NCI-H524 (cell line): Measurements from ENCODE around the gene CIROP.

ENCODE experiments used
- DNase-seq, 2 experiments: peaks; one replicate each; lab custom pipeline; 2025; lab: John Stamatoyannopoulos, UW

Gene CIROP

GRCh38 chr14:23104591-23105347 is at the start of gene CIROP:
Gene CIROP, minus strand, starts transcription at chr14:23104989. Its CDS starts 69 bp downstream, at chr14:23104920.
- DNase-seq, result no peak

- peak in 1 of 2 experiments; percentile 23 for DNase-seq
Observed at GRCh38 chr14:23153851-23154796, 49.3 kb upstream of the CIROP start.

- DNase-seq, result no peak
Observed at GRCh38 chr14:23151342-23151741, 46.6 kb upstream of the CIROP start.

GRCh38 chr14:23149745-23150144 is 45.0 kb upstream of the CIROP start:
- no peak for DNase-seq

GRCh38 chr14:23148591-23149249 is 43.9 kb upstream of the CIROP start:
- no peak for DNase-seq

- no peak for DNase-seq
Observed at GRCh38 chr14:23147676-23148075, 42.9 kb upstream of the CIROP start.

- no peak for DNase-seq
Observed at GRCh38 chr14:23146980-23147379, 42.2 kb upstream of the CIROP start.

GRCh38 chr14:23146351-23146910 is 41.6 kb upstream of the CIROP start:
- DNase-seq, result no peak

GRCh38 chr14:23145794-23146350 is 41.1 kb upstream of the CIROP start:
- no peak for DNase-seq

GRCh38 chr14:23143911-23144310 is 39.1 kb upstream of the CIROP start:
- no peak for DNase-seq

GRCh38 chr14:23142826-23143225 is 38.0 kb upstream of the CIROP start:
- DNase-seq, result no peak

- no peak for DNase-seq
Observed at GRCh38 chr14:23141706-23142444, 37.1 kb upstream of the CIROP start.

- no peak for DNase-seq
Observed at GRCh38 chr14:23140371-23140770, 35.6 kb upstream of the CIROP start.

- DNase-seq, result no peak
Observed at GRCh38 chr14:23139874-23140273, 35.1 kb upstream of the CIROP start.

- no peak for DNase-seq
Observed at GRCh38 chr14:23137813-23138535, 33.2 kb upstream of the CIROP start.

GRCh38 chr14:23137192-23137812 is 32.5 kb upstream of the CIROP start:
- no peak for DNase-seq

GRCh38 chr14:23136566-23137133 is 31.9 kb upstream of the CIROP start:
- DNase-seq, result no peak

- no peak for DNase-seq
Observed at GRCh38 chr14:23132970-23133369, 28.2 kb upstream of the CIROP start.

GRCh38 chr14:23131482-23131881 is 26.7 kb upstream of the CIROP start:
- no peak for DNase-seq

- DNase-seq, result no peak
Observed at GRCh38 chr14:23130871-23131270, 26.1 kb upstream of the CIROP start.
